Islet precursor cell (in vitro differentiated cells): ENCODE measurements around the gene NTN1.
"Not testable (repeated sequence)": the region's sequence is repeated elsewhere in the genome, so short reads cannot be mapped to it uniquely, and the experiment has no call there.

Source experiments
- DNase-seq: peaks from one replicate; pipeline ENCODE4 v3.0.0-alpha.2; 2018

NTN1 gene

GRCh38 chr17:9125722-9126121 lies 104.4 kb downstream of the NTN1 start:
- no peak for DNase-seq

DNA sequence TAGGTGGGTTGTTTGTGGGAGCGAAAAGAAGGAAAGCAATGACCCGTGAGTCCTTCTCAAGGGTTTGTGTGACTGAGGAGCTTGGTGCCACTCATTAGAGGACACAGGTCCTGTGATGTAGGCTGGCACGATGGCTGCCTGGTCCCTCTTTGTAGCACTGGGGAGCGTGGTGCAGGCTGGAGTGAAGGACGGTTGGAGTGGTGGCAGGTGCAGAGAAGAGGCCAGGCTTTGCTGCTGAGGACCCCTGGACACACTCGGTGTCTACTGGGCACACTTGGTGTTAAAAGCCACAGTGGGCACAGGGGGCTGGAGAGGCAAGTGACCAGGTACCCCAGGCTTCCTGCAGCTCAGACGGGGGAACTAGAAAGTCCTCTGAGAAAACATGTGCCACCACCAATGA lies 106.0 kb downstream of the NTN1 start:
- DNase-seq = no peak

DNA sequence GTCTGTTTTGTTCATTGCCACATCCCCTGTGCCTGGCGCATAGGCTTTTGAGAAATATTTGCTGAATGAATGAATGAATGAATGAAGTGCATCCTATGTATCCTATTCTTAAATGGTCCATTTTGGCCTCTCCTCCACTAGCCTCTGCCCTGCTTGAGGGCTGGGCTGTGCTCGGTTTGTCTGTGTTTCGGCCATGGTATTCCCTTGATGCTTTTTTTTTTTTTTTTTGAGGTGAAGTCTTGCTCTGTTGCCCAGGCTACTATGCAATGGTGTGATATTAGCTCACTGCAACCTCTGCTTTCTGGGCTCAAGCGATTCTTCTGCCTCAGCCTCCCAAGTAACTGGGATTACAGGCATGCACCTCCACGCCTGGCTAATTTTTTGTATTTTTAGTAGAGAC lies 110.1 kb downstream of the NTN1 start:
- DNase-seq = no peak

DNA sequence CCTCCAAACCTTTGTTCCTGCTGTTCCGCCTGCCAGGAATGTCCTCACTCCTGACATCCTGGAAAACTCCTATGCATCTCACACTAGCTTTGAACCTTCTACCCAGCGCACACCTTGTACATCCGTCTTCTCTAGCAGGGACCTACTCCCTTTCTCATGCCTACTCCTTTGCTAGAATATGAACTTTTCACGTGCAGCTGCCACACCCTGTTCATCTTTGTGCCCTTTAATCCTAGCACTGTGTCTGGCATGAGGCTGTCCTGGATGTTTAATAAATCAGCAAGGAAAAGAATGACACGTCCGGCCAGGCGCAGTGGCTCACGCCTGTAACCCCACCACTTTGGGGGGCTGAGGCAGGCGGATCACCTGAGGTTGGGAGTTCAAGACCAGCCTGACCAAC lies 111.0 kb downstream of the NTN1 start:
- no peak for DNase-seq

DNA sequence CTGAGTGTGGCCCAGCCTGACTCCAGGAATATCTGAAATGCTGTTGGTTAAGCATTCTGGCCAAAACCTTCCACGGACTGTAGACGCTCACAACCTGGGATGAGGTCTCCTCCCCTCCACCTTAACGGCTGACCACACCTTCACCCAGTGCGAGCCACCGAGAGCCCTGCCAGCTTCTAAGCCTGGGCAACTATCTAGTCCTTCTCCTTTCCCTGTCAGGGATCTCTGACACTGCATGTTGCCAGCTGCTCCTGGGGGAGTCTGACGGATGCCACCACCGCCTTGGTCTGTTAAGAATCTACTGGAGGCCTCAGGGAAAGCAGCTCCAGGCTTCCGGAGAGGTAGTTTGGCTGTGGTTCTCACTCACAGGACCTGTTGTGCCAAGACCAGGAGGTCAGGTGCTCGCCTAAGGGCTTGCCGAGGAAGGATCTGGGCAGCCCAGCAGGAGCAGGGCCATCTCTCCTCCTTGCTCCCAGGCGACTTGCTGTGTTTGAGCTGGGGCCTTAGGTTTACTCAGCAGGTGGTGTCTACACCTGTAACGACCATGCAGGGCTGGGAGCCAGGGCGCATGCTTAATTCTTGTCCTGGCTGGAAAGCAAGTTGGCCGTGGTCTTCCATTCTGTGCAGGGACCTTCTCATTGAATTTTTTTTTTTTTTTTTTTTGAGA lies 111.8 kb downstream of the NTN1 start:
- no peak for DNase-seq

- peak; percentile 90 for DNase-seq
Measured at GRCh38 chr17:9138161-9138717, 116.9 kb downstream of the NTN1 start.

DNA sequence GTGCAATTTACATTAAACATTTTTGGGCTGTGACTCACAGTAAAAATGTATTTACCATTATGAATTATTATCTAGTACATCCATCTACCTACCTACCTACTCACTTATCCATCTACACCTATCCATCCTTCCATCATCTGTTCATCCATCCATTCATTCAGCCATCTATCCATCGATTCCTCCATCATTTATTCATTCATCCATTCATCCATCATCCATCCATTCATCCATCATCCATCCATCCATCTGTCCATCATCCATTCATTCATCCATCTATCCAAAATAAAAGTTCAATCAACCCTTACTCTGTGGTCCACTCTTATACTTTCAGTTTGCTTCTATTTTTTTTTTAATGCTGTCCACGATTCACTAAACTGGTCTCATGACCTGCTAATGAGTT lies 118.4 kb downstream of the NTN1 start:
- DNase-seq = no peak

GRCh38 chr17:9140550-9141424 lies 119.5 kb downstream of the NTN1 start:
- no peak for DNase-seq

- no peak for DNase-seq
Measured at GRCh38 chr17:9141425-9141753, 120.1 kb downstream of the NTN1 start.

GRCh38 chr17:9142772-9143494 lies 121.6 kb downstream of the NTN1 start:
- no peak for DNase-seq

GRCh38 chr17:9144502-9145249 lies 123.4 kb downstream of the NTN1 start:
- DNase-seq = no peak

DNA sequence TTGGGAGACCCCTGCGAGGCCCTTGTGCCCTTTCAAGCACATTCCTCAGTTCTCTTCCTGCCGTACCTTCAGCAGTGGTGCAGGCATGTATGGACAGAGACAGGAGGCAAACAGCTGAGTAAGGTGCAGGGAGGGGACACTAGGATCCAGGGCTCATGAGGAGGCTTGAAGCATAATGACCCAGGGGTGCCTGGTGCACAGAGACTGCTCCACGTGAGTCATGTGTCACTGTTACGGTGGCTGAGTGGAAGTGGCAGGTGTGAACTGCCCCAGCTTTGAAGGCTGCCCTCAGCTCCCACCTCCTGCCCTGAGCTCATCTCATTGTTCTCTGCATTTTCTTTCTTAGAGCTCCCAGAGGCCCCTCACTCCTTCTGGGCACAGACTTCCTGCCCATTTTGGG lies 124.8 kb downstream of the NTN1 start:
- no peak for DNase-seq

GRCh38 chr17:9148905-9149525 lies 127.7 kb downstream of the NTN1 start:
- DNase-seq = no peak

DNA sequence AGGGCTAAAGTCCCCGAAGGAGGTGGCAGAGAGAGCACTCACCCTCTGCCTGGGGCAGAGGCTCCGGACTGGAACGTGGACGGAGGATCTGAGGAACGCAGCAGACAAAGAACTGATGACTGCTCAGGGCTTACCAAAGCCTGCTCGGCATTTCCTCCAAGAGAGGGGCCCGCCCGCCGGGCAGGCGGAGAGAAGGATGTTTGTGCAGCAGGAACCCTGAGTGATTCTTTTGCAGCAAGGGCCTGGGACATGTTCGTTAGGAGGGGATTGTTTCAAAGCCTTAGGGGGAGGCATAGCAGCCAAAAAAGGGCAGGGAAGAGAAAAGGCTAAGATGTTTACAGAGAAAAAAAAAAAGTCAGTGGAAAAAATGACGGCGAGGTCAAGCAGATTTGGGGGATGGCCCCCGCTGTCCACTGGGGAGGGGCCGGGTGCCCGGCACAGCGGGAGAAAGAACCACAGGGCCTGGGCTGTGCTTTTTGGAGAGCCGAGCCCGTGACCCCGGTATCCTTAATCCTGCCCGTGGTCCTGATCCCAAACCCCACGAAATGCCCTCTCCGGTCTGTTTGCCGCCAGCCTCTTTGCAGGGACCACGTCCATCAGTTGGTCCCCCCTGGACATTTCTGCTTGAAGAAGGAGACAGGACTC lies 129.3 kb downstream of the NTN1 start:
- peak; percentile 79 for DNase-seq

GRCh38 chr17:9151091-9151490 lies 129.8 kb downstream of the NTN1 start:
- DNase-seq = peak; percentile 88

DNA sequence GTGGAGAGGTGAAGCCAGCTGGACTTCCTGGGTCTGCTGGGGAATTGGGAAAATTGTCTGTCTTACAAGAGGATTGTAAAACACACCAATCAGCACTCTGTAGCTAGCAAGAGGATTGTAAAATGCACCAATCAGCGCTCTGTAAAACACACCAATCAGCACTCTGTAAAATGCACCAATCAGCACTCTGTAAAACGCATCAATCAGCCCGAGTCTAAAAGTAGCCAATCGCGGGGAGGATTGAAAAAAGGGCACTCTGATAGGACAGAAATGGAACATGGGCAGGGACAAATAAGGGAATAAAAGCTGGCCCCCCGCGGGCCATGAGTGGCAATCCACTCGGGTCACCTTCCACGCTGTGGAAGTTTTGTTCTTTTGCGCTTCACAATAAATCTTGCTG lies 130.4 kb downstream of the NTN1 start:
- DNase-seq = not testable (repeated sequence)

- DNase-seq = no peak
Measured at GRCh38 chr17:9158544-9159452, 137.5 kb downstream of the NTN1 start.

DNA sequence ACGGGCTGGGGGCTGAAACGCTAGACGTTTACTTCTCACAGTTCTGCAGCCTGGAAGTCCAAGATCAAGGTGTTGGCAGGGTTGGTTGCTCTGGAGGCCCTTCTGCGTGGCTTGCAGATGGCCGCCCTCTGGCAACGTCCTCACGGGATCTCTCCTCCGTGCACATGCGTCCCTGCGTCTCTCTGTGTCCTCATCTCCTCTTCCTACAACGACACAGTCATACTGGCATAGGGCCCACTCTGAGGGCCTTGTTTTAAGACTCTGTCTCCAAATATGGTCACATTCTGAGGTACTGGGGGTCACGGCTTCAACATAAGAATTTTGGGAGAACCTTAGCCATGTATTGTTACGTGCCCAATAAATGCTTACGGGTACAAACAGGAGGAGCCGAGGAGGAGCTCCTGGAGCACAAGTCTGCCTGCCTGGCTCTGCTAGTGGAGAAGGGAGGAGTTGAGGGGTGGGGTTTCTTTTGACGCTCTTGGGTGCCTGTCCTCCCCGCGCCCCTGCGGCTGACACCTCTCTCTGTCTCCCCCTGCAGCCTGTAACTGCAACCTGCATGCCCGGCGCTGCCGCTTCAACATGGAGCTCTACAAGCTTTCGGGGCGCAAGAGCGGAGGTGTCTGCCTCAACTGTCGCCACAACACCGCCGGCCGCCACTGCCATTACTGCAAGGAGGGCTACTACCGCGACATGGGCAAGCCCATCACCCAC lies 141.1 kb downstream of the NTN1 start:
- no peak for DNase-seq

- DNase-seq = no peak
Measured at GRCh38 chr17:9166788-9167187, 145.5 kb downstream of the NTN1 start.

GRCh38 chr17:9167379-9167778 lies 146.1 kb downstream of the NTN1 start:
- DNase-seq = no peak
